22Rv1 (cell line): ENCODE measurements around the gene HS3ST3A1.

Experiments
- CTCF ChIP-seq: fragments of 450-650 bp; IDR thresholded peaks from 2 replicates; pipeline ENCODE4 v1.5.1; 2017; ENCODE audit warnings: mild to moderate bottlenecking
- ZFX ChIP-seq: fragments of 450-650 bp; IDR thresholded peaks from 2 replicates; pipeline ENCODE4 v1.6.1; 2017; ENCODE audit warnings: antibody characterized with exemption, borderline replicate concordance

GRCh38 chr17:13560935-13561334, 40.8 kb downstream of the HS3ST3A1 start:
- TF ChIP-seq CTCF (no peak), ZFX (no peak)
